HEK293T (cell line): ENCODE results near the gene ABCG8.

Experiments
- ARNT ChIP-seq: fragments of 450-650 bp; IDR thresholded peaks from 2 replicates; pipeline ENCODE4 v1.6.1; 2017; ENCODE audit warnings: mild to moderate bottlenecking
- BHLHE40 ChIP-seq: fragments of 450-650 bp; IDR thresholded peaks from 2 replicates; pipeline ENCODE4 v1.6.1; 2016; ENCODE audit warnings: mild to moderate bottlenecking, moderate library complexity, borderline replicate concordance
- ELF4 ChIP-seq: fragments of 450-650 bp; IDR thresholded peaks from 2 replicates; pipeline ENCODE4 v1.6.1; 2017; ENCODE audit warnings: antibody characterized with exemption
- FOXA1 ChIP-seq: fragments of 450-650 bp; IDR thresholded peaks from 2 replicates; pipeline ENCODE4 v1.6.1; 2016; ENCODE audit warnings: mild to moderate bottlenecking
- FOXK2 ChIP-seq: fragments of 450-650 bp; IDR thresholded peaks from 2 replicates; pipeline ENCODE4 v1.6.1; 2016; ENCODE audit warnings: mild to moderate bottlenecking
- FOXM1 ChIP-seq: fragments of 450-650 bp; IDR thresholded peaks from 2 replicates; pipeline ENCODE4 v1.6.1; 2017; ENCODE audit warnings: mild to moderate bottlenecking, borderline replicate concordance
- LEF1 ChIP-seq: fragments of 450-650 bp; IDR thresholded peaks from 2 replicates; pipeline ENCODE4 v1.6.1; 2017; ENCODE audit warnings: mild to moderate bottlenecking, borderline replicate concordance
- NFRKB ChIP-seq: fragments of 450-650 bp; IDR thresholded peaks from 2 replicates; pipeline ENCODE4 v1.6.1; 2016; ENCODE audit warnings: mild to moderate bottlenecking, moderate library complexity
- SP1 ChIP-seq: fragments of 450-650 bp; IDR thresholded peaks from 2 replicates; pipeline ENCODE4 v1.6.1; 2017
- SUZ12 ChIP-seq: fragments of 450-650 bp; IDR thresholded peaks from 2 replicates; pipeline ENCODE4 v1.6.1; 2016; ENCODE audit warnings: mild to moderate bottlenecking
- TARDBP ChIP-seq: fragments of 450-650 bp; IDR thresholded peaks from 2 replicates; pipeline ENCODE4 v1.6.1; 2016
- ZNF384 ChIP-seq: fragments of 450-650 bp; IDR thresholded peaks from 2 replicates; pipeline ENCODE4 v1.6.1; 2016

DNA sequence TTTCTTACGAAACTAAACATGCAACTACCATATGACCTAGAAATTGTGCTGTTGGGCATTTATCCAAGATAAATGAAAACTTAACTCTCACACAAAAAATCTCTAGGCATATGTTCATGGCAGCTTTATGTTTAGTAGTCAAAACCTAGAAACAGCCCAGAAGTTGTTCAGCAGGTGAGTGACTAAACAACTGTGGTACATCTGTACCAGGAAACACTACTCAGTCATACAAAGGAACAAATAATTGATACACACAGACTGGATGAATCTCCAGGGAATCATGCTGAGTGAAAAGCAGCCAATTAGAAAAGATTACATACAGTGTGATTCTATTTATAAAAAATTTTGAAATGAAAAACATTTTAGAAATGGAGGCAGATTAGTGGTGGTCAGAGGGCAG lies 35.7 kb upstream of the ABCG8 start:
- TF ChIP-seq TARDBP: no peak
- TF ChIP-seq FOXK2: no peak
- TF ChIP-seq SUZ12: no peak
- no peak for TF ChIP-seq LEF1
- TF ChIP-seq NFRKB: no peak
- no peak for TF ChIP-seq FOXA1
- TF ChIP-seq ZNF384: no peak
- no peak for TF ChIP-seq ELF4
- no peak for TF ChIP-seq FOXM1
- no peak for TF ChIP-seq SP1
- TF ChIP-seq ARNT: no peak
- no peak for TF ChIP-seq BHLHE40
